OCI-LY1 (cell line): Measurements from ENCODE around the gene REPS2.

Source experiments
- EZH2 ChIP-seq: fragments of 200-600 bp; sonication (generic), shearing (Covaris generic); IDR thresholded peaks from 2 replicates; pipeline ENCODE4 v1.8.0; 2017; ENCODE audit warnings: borderline replicate concordance, mixed run types, mild to moderate bottlenecking, antibody characterized with exemption, low read length, moderate library complexity, mixed read lengths
- TF ChIP-seq, protein P1 (sequence below): fragments of 200-600 bp; sonication (generic), shearing (Covaris generic); IDR thresholded peaks from 2 replicates; pipeline ENCODE4 v1.5.1; 2017; ENCODE audit warnings: mild to moderate bottlenecking, antibody characterized with exemption, low read length, moderate library complexity, mixed read lengths

DNA sequence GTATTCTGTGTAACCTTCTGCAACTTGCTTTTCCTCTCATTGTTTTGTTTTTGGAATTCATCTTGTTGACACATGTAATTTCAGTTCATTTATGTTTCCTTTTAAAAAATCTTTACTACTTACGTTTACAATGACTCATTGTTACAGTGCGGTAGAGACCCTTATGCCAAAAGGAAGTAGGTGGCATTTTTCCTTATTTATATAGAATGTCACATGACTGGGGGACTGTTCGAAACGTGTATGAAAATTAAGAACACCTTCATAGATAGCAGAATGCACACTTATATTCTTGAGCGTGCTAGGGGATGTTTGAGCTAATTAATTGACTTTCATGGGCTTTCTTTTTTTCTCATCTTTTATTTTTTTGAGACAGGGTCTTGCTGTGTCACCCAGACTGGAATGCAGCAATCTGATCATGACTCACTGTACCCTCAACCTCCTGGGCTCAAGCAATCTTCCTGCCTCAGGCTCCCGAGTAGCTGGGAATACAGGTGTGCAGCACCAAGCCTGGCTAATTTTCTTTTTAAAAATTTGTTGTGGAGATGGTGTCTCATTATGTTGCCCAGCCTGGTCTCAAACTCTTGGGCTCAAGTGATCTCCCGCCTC is 7.3 kb downstream of the REPS2 start:
- TF ChIP-seq, protein P1, sequence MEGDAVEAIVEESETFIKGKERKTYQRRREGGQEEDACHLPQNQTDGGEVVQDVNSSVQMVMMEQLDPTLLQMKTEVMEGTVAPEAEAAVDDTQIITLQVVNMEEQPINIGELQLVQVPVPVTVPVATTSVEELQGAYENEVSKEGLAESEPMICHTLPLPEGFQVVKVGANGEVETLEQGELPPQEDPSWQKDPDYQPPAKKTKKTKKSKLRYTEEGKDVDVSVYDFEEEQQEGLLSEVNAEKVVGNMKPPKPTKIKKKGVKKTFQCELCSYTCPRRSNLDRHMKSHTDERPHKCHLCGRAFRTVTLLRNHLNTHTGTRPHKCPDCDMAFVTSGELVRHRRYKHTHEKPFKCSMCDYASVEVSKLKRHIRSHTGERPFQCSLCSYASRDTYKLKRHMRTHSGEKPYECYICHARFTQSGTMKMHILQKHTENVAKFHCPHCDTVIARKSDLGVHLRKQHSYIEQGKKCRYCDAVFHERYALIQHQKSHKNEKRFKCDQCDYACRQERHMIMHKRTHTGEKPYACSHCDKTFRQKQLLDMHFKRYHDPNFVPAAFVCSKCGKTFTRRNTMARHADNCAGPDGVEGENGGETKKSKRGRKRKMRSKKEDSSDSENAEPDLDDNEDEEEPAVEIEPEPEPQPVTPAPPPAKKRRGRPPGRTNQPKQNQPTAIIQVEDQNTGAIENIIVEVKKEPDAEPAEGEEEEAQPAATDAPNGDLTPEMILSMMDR: no peak
- TF ChIP-seq EZH2: no peak
